ENCODE data around the gene PSMD14.

PSMD14 gene

GRCh38 chr2:161426455-161426921, 118.3 kb downstream of the PSMD14 start:
- Mint-ChIP-seq H3K4me3 (peak overlapping the region; percentile 35), H3K36me3 (peaks cover 2% of the 10 kb centered on the region), H3K27me3 (peaks cover 58% of the 10 kb centered on the region), H3K27ac (no peak overlapping the region), H3K4me1 (ENCODE audit: low read depth) (peaks cover 28% of the 10 kb centered on the region), H3K9me3 (ENCODE audit: low read depth) (no peaks in the 10 kb centered on the region)

GRCh38 chr2:161426922-161427663, 118.9 kb downstream of the PSMD14 start:
- H3K36me3 Mint-ChIP-seq: peaks cover 2% of the 10 kb centered on the region
- H3K4me3 Mint-ChIP-seq: peak overlapping the region; percentile 74
- no peaks in the 10 kb centered on the region for H3K9me3 Mint-ChIP-seq (ENCODE audit: low read depth)
- peak overlapping the region; percentile 13 for H3K27ac Mint-ChIP-seq
- peaks cover 28% of the 10 kb centered on the region for H3K4me1 Mint-ChIP-seq (ENCODE audit: low read depth)
- H3K27me3 Mint-ChIP-seq: peaks cover 58% of the 10 kb centered on the region

GRCh38 chr2:161427664-161428587, 119.7 kb downstream of the PSMD14 start:
- Mint-ChIP-seq H3K4me3 (peak overlapping the region; percentile 74), H3K27me3 (peaks cover 53% of the 10 kb centered on the region), H3K4me1 (ENCODE audit: low read depth) (peaks cover 24% of the 10 kb centered on the region), H3K27ac (peak overlapping the region; percentile 13), H3K9me3 (ENCODE audit: low read depth) (no peaks in the 10 kb centered on the region), H3K36me3 (peaks cover 2% of the 10 kb centered on the region)

GRCh38 chr2:161430386-161430785, 122.2 kb downstream of the PSMD14 start:
- peaks cover 51% of the 10 kb centered on the region for H3K27me3 Mint-ChIP-seq
- no peak overlapping the region for H3K4me3 Mint-ChIP-seq
- no peak overlapping the region for H3K27ac Mint-ChIP-seq
- H3K36me3 Mint-ChIP-seq: peaks cover 2% of the 10 kb centered on the region
- H3K4me1 Mint-ChIP-seq (ENCODE audit: low read depth): peaks cover 9% of the 10 kb centered on the region
- no peaks in the 10 kb centered on the region for H3K9me3 Mint-ChIP-seq (ENCODE audit: low read depth)

GRCh38 chr2:161432107-161432506, 123.9 kb downstream of the PSMD14 start:
- Mint-ChIP-seq H3K4me1 (ENCODE audit: low read depth) (peaks cover 9% of the 10 kb centered on the region), H3K36me3 (peaks cover 2% of the 10 kb centered on the region), H3K27ac (no peak overlapping the region), H3K4me3 (no peak overlapping the region), H3K9me3 (ENCODE audit: low read depth) (no peaks in the 10 kb centered on the region), H3K27me3 (peaks cover 48% of the 10 kb centered on the region)

- H3K27me3 Mint-ChIP-seq: peaks cover 41% of the 10 kb centered on the region
- no peak overlapping the region for H3K4me3 Mint-ChIP-seq
- no peak overlapping the region for H3K27ac Mint-ChIP-seq
- H3K36me3 Mint-ChIP-seq: no peaks in the 10 kb centered on the region
- H3K9me3 Mint-ChIP-seq (ENCODE audit: low read depth): no peaks in the 10 kb centered on the region
- no peaks in the 10 kb centered on the region for H3K4me1 Mint-ChIP-seq (ENCODE audit: low read depth)
Measured at GRCh38 chr2:161434118-161434517, 125.9 kb downstream of the PSMD14 start.

- no peaks in the 10 kb centered on the region for H3K4me1 Mint-ChIP-seq (ENCODE audit: low read depth)
- H3K9me3 Mint-ChIP-seq (ENCODE audit: low read depth): no peaks in the 10 kb centered on the region
- H3K27me3 Mint-ChIP-seq: peaks cover 36% of the 10 kb centered on the region
- no peaks in the 10 kb centered on the region for H3K36me3 Mint-ChIP-seq
- no peak overlapping the region for H3K4me3 Mint-ChIP-seq
- H3K27ac Mint-ChIP-seq: no peak overlapping the region
Measured at GRCh38 chr2:161436411-161436810, 128.2 kb downstream of the PSMD14 start.

GRCh38 chr2:161438598-161438997, 130.4 kb downstream of the PSMD14 start:
- Mint-ChIP-seq H3K27ac (no peak overlapping the region), H3K36me3 (no peaks in the 10 kb centered on the region), H3K4me3 (no peak overlapping the region), H3K9me3 (ENCODE audit: low read depth) (no peaks in the 10 kb centered on the region), H3K4me1 (ENCODE audit: low read depth) (no peaks in the 10 kb centered on the region), H3K27me3 (peaks cover 33% of the 10 kb centered on the region)

- peaks cover 14% of the 10 kb centered on the region for H3K27me3 Mint-ChIP-seq
- no peak overlapping the region for H3K27ac Mint-ChIP-seq
- no peaks in the 10 kb centered on the region for H3K4me1 Mint-ChIP-seq (ENCODE audit: low read depth)
Measured at GRCh38 chr2:161445097-161445496, 136.9 kb downstream of the PSMD14 start.

GRCh38 chr2:161448431-161448830, 140.2 kb downstream of the PSMD14 start:
- no peak overlapping the region for H3K4me3 Mint-ChIP-seq
- no peak overlapping the region for H3K27ac Mint-ChIP-seq
- no peaks in the 10 kb centered on the region for H3K4me1 Mint-ChIP-seq (ENCODE audit: low read depth)
- peaks cover 11% of the 10 kb centered on the region for H3K27me3 Mint-ChIP-seq
- no peaks in the 10 kb centered on the region for H3K36me3 Mint-ChIP-seq
- H3K9me3 Mint-ChIP-seq (ENCODE audit: low read depth): no peaks in the 10 kb centered on the region

More at GRCh38 chr2:161445097-161445496, 136.9 kb downstream of the PSMD14 start:
- no peaks in the 10 kb centered on the region for H3K36me3 Mint-ChIP-seq
- H3K9me3 Mint-ChIP-seq (ENCODE audit: low read depth): no peaks in the 10 kb centered on the region
- no peak overlapping the region for H3K4me3 Mint-ChIP-seq

Data from activated naive CD8-positive, alpha-beta T cell (primary cell).